Endothelial cell of umbilical vein (primary cell): ENCODE measurements around the gene NCKAP5.

Source experiments
- JUN ChIP-seq: IDR thresholded peaks from 2 replicates; pipeline ENCODE4 v1.6.1; 2011; ENCODE audit warnings: borderline replicate concordance, low read depth; ENCODE audit not compliant: insufficient read length, insufficient read depth
- MYC ChIP-seq: IDR thresholded peaks from one replicate; pipeline ENCODE4 v1.6.1; 2011; ENCODE audit warnings: mild to moderate bottlenecking, low read depth, low read length
- POLR2A ChIP-seq: IDR thresholded peaks from 2 replicates; pipeline ENCODE4 v1.6.1; 2012; ENCODE audit warnings: low read depth, mild to moderate bottlenecking, control low read depth, low read length

- TF ChIP-seq JUN (no peak), MYC (no peak), POLR2A (no peak)
Observed at GRCh38 chr2:133425612-133426011, 142.7 kb downstream of the NCKAP5 start.
